Measurements from ENCODE around the gene MYO5B. TPM values are rescaled to one million over a fixed set of nuclear protein-coding genes. Genes with fewer than 3 reads are reported as not detected.

Gene MYO5B
- total RNA-seq, 4 donors from 2014 or later = 53.1 to 74.8 (median 55.2) TPM

- intact Hi-C loops (cut with DNase I; ENCODE audit: low total_unique reads) = no loop called here
- no peak overlapping the region for H3K4me3 ChIP-seq (ENCODE audit: low read depth, poor library complexity, severe bottlenecking)
- 75 to 83% methylated on average over 1 of the region's 1 CpG for WGBS, 2 donors
- TF ChIP-seq CTCF (IDR thresholded peaks at IDR 0.05) = no peak
- no peak for TF ChIP-seq POLR2A (IDR thresholded peaks at IDR 0.05)
- no peak for DNase-seq (ENCODE audit: low spot score in 2 of 2)
Measured at GRCh38 chr18:49953391-49953790, 241.6 kb downstream of the MYO5B start.

- intact Hi-C loops (cut with DNase I; ENCODE audit: low total_unique reads) = no loop called here
- DNase-seq (ENCODE audit: low spot score in 2 of 2) = peak in 1 of 2 donors; percentile 18
- TF ChIP-seq CTCF (IDR thresholded peaks at IDR 0.05) = no peak
- TF ChIP-seq POLR2A (IDR thresholded peaks at IDR 0.05) = no peak
- no peak overlapping the region for H3K4me3 ChIP-seq (ENCODE audit: low read depth, poor library complexity, severe bottlenecking)
- 26 to 37% methylated on average over 2 of the region's 2 CpGs for WGBS, 2 donors
Measured at GRCh38 chr18:49949951-49950395, 245.0 kb downstream of the MYO5B start.

- no peak for TF ChIP-seq CTCF (IDR thresholded peaks at IDR 0.05)
- TF ChIP-seq POLR2A (IDR thresholded peaks at IDR 0.05) = no peak
- peak in 1 of 2 donors; percentile 8 for DNase-seq (ENCODE audit: low spot score in 2 of 2)
- H3K4me3 ChIP-seq (ENCODE audit: low read depth, poor library complexity, severe bottlenecking) = no peak overlapping the region
- intact Hi-C loops (cut with DNase I; ENCODE audit: low total_unique reads) = no loop called here
- 73 to 96% methylated on average over 1 of the region's 1 CpG for WGBS, 2 donors
Measured at GRCh38 chr18:49948975-49949374, 246.0 kb downstream of the MYO5B start.

GRCh38 chr18:49944663-49945062 is 250.3 kb downstream of the MYO5B start:
- DNase-seq (ENCODE audit: low spot score in 2 of 2) = peak in 1 of 2 donors; percentile 80
- no peak overlapping the region for H3K4me3 ChIP-seq (ENCODE audit: low read depth, poor library complexity, severe bottlenecking)
- TF ChIP-seq CTCF (IDR thresholded peaks at IDR 0.05) (no peak), POLR2A (IDR thresholded peaks at IDR 0.05) (no peak)
- intact Hi-C loops (cut with DNase I; ENCODE audit: low total_unique reads) = no loop called here
- 55 to 62% methylated on average over 8 of the region's 8 CpGs for WGBS, 2 donors

- WGBS, 2 donors = 91 to 93% methylated on average over 4 of the region's 4 CpGs
- intact Hi-C loops (cut with DNase I; ENCODE audit: low total_unique reads) = no loop called here
- H3K4me3 ChIP-seq (ENCODE audit: low read depth, poor library complexity, severe bottlenecking) = no peak overlapping the region
- TF ChIP-seq CTCF (IDR thresholded peaks at IDR 0.05) (no peak), POLR2A (IDR thresholded peaks at IDR 0.05) (no peak)
- peak in 1 of 2 donors; percentile 58 for DNase-seq (ENCODE audit: low spot score in 2 of 2)
Measured at GRCh38 chr18:49936821-49937220, 258.1 kb downstream of the MYO5B start.

GRCh38 chr18:49935215-49935614 is 259.7 kb downstream of the MYO5B start:
- DNase-seq (ENCODE audit: low spot score in 2 of 2) = peak in 1 of 2 donors; percentile 17
- intact Hi-C loops (cut with DNase I; ENCODE audit: low total_unique reads) = no loop called here
- WGBS, 2 donors = 68 to 95% methylated on average over 4 of the region's 4 CpGs
- H3K4me3 ChIP-seq (ENCODE audit: low read depth, poor library complexity, severe bottlenecking) = no peak overlapping the region
- TF ChIP-seq CTCF (IDR thresholded peaks at IDR 0.05) (no peak), POLR2A (IDR thresholded peaks at IDR 0.05) (no peak)

Measured in lower leg skin (tissue), 4 donors.